HepG2 (cell line): Measurements from ENCODE around the gene INTS3. TPM values are rescaled to one million over a fixed set of nuclear protein-coding genes. Genes with fewer than 3 reads are reported as not detected.
A peak's percentile ranks its signal among the peaks of the same experiment; 100 is the strongest.

ENCODE experiments used
- EZH2 ChIP-seq: conservative IDR thresholded peaks from 2 replicates; pipeline ENCODE4 v1.6.1; 2012; ENCODE audit warnings: mild to moderate bottlenecking, low read depth, low read length, moderate library complexity
- FOXO4 ChIP-seq: sonication (generic); formaldehyde crosslinking; conservative IDR thresholded peaks from 2 replicates; pipeline ENCODE4 v1.8.1; 2023; ENCODE audit warnings: missing genetic modification reagents
- MED8 ChIP-seq: sonication (generic); formaldehyde crosslinking; IDR thresholded peaks from 2 replicates; pipeline ENCODE4 v1.8.1; 2023; ENCODE audit warnings: mild to moderate bottlenecking, missing genetic modification reagents; ENCODE audit not compliant: insufficient replicate concordance
- MYPOP ChIP-seq: sonication (generic); formaldehyde crosslinking; IDR thresholded peaks from 2 replicates; pipeline ENCODE4 v1.8.1; 2023; ENCODE audit warnings: mild to moderate bottlenecking, moderate library complexity, missing genetic modification reagents
- NFE2 ChIP-seq: sonication (generic); formaldehyde crosslinking; IDR thresholded peaks from 2 replicates; pipeline ENCODE4 v1.4.0; 2020; ENCODE audit warnings: missing genetic modification reagents
- NFRKB ChIP-seq: fragments of 450-650 bp; IDR thresholded peaks from 2 replicates; pipeline ENCODE4 v1.6.1; 2017
- SOX6 ChIP-seq, 2 experiments: fragments of 450-650 bp in 1 of 2; sonication (generic) in 1 of 2; formaldehyde crosslinking in 1 of 2; IDR thresholded peaks; 2 replicates each; pipeline versions ENCODE4 v1.4.0 to v1.6.1; 2017 to 2020; ENCODE audit warnings: antibody characterized with exemption in 1 of 2, mild to moderate bottlenecking in 1 of 2, missing genetic modification reagents in 1 of 2
- SP2 ChIP-seq: sonication (generic); formaldehyde crosslinking; IDR thresholded peaks from 2 replicates; pipeline ENCODE4 v1.5.1; 2020; ENCODE audit warnings: mild to moderate bottlenecking, missing genetic modification reagents
- ZFAT ChIP-seq: sonication (generic); formaldehyde crosslinking; conservative IDR thresholded peaks from 2 replicates; pipeline ENCODE4 v1.8.1; 2023; ENCODE audit warnings: missing genetic modification reagents, inconsistent platforms
- ZNF142 ChIP-seq: sonication (generic); formaldehyde crosslinking; IDR thresholded peaks from 2 replicates; pipeline ENCODE4 v1.4.0; 2020; ENCODE audit warnings: missing genetic modification reagents
- ZNF143 ChIP-seq: sonication (generic); formaldehyde crosslinking; IDR thresholded peaks from 2 replicates; pipeline ENCODE4 v1.4.0; 2020; ENCODE audit warnings: missing genetic modification reagents
- ZNF160 ChIP-seq: sonication (generic); formaldehyde crosslinking; IDR thresholded peaks from 2 replicates; pipeline ENCODE4 v1.8.0; 2022; ENCODE audit warnings: mild to moderate bottlenecking, inconsistent platforms, missing genetic modification reagents
- ZNF207 ChIP-seq: fragments of 450-650 bp; IDR thresholded peaks from 2 replicates; pipeline ENCODE4 v1.6.1; 2016; ENCODE audit warnings: antibody characterized with exemption, borderline replicate concordance
- ZNF724P ChIP-seq: sonication (generic); formaldehyde crosslinking; IDR thresholded peaks from 2 replicates; pipeline ENCODE4 v1.8.0; 2022; ENCODE audit warnings: missing genetic modification reagents, borderline replicate concordance
- ZNF792 ChIP-seq: IDR thresholded peaks from 2 replicates; pipeline ENCODE4 v1.6.1; 2016
- polyA plus RNA-seq, 8 experiments: library from polyadenylated mRNA; depleted of rRNA in 3 of 8; stranded (reverse) in 7 of 8; unstranded in 1 of 8; fragments of >200 nt; fragmentation: Illumina TruSeq in 4 of 8; extraction: Trizol in 4 of 8; gene quantifications; 2 replicates each; pipeline versions ENCODE4 v1.2.1 to v1.2.3, GENCODE V29; 2011 to 2016; ENCODE audit warnings: low read depth in 4 of 8, missing spikeins in 1 of 8, mixed read lengths in 1 of 8; ENCODE audit not compliant: insufficient read depth in 1 of 8
- total RNA-seq, 5 experiments: library from RNA; depleted of rRNA; stranded (reverse); fragments of >200 nt; fragmentation: Illumina TruSeq; extraction: Trizol; gene quantifications; 2 replicates each; pipeline ENCODE4 v1.2.3, GENCODE V29; 2016; ENCODE audit warnings: low read depth in 1 of 5
- TF ChIP-seq, protein P1 (sequence below): IDR thresholded peaks from 2 replicates; pipeline ENCODE4 v1.6.1; 2016; ENCODE audit warnings: low read depth, control low read depth
- TF ChIP-seq, protein P2 (sequence below): sonication (generic); formaldehyde crosslinking; conservative IDR thresholded peaks from 2 replicates; pipeline ENCODE4 v1.4.0; 2020; ENCODE audit warnings: missing genetic modification reagents

Gene INTS3
- total and polyA plus RNA-seq, 2 of the 13 experiments (the other 11 are each of a cell fraction or from before 2014, with no cell fraction given), result 17.2 to 27.2 TPM

GRCh38 chr1:153783233-153784190 lies 55.7 kb downstream of the INTS3 start (continued):
- TF ChIP-seq, protein P1, sequence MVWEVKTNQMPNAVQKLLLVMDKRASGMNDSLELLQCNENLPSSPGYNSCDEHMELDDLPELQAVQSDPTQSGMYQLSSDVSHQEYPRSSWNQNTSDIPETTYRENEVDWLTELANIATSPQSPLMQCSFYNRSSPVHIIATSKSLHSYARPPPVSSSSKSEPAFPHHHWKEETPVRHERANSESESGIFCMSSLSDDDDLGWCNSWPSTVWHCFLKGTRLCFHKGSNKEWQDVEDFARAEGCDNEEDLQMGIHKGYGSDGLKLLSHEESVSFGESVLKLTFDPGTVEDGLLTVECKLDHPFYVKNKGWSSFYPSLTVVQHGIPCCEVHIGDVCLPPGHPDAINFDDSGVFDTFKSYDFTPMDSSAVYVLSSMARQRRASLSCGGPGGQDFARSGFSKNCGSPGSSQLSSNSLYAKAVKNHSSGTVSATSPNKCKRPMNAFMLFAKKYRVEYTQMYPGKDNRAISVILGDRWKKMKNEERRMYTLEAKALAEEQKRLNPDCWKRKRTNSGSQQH (CRISPR knock-in tag), result no peak; the same call in 1 of the 2 replicates
- TF ChIP-seq MED8 (CRISPR knock-in tag) (peak; percentile 60), ZNF142 (CRISPR knock-in tag) (peak; percentile 75; the same call in 1 of the 2 replicates), ZFAT (CRISPR knock-in tag) (no peak), ZNF143 (no peak), FOXO4 (no peak), SP2 (CRISPR knock-in tag) (no peak), NFRKB (no peak), ZNF207 (no peak), ZNF160 (CRISPR knock-in tag) (no peak), ZNF724P (CRISPR knock-in tag) (peak; percentile 70; the same call in 1 of the 2 replicates), EZH2 (no peak), ZNF792 (CRISPR knock-in tag) (no peak; the same call in 1 of the 2 replicates), SOX6 (IDR thresholded peaks at IDR 0.05) (no peak), SOX6 (CRISPR knock-in tag; IDR thresholded peaks at IDR 0.05) (peak; percentile 62), NFE2 (CRISPR knock-in tag) (no peak), MYPOP (peak; percentile 95)
- TF ChIP-seq, protein P2, sequence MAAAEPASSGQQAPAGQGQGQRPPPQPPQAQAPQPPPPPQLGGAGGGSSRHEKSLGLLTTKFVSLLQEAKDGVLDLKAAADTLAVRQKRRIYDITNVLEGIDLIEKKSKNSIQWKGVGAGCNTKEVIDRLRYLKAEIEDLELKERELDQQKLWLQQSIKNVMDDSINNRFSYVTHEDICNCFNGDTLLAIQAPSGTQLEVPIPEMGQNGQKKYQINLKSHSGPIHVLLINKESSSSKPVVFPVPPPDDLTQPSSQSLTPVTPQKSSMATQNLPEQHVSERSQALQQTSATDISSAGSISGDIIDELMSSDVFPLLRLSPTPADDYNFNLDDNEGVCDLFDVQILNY, result no peak; the same call in 1 of the 2 replicates
